Measurements from ENCODE around the gene PCDHGA9.
A peak's percentile ranks its signal among the peaks of the same experiment; 100 is the strongest.
"Not testable (repeated sequence)": the region's sequence is repeated elsewhere in the genome, so short reads cannot be mapped to it uniquely, and the experiment has no call there.

The PCDHGA9 gene

GRCh38 chr5:141415275-141415618 is 12.7 kb downstream of the PCDHGA9 start:
- H3K9me3 ChIP-seq (ENCODE audit: control insufficient read depth in 1 of 2, low read length in 2 of 2) = peaks cover 33 to 45% of the 10 kb centered on the region in 2 donors
- H3K4me1 ChIP-seq (ENCODE audit: control insufficient read depth in 1 of 2, insufficient read depth in 2 of 2, low read length in 2 of 2); H3K27ac ChIP-seq (ENCODE audit: low read depth, low read length); H3K36me3 ChIP-seq (ENCODE audit: control insufficient read depth in 1 of 2, insufficient read depth in 2 of 2, low read length in 2 of 2); H3K9ac ChIP-seq (ENCODE audit: low read depth in 1 of 2, low read length in 2 of 2); H3K27me3 ChIP-seq (ENCODE audit: control insufficient read depth in 1 of 2, insufficient read depth in 2 of 2, low read length in 2 of 2); H3K4me3 ChIP-seq (ENCODE audit: low read depth in 1 of 2, low read length in 2 of 2): not testable (repeated sequence)

GRCh38 chr5:141417494-141418172 is 15.1 kb downstream of the PCDHGA9 start, which contains the start of gene PCDHGB7:
Gene PCDHGB7, plus strand, starts transcription at chr5:141417677. Its CDS starts 183 bp downstream, at chr5:141417860.
- not testable (repeated sequence) for H3K9ac ChIP-seq (ENCODE audit: low read depth in 1 of 2, low read length in 2 of 2); H3K27me3 ChIP-seq (ENCODE audit: control insufficient read depth in 1 of 2, insufficient read depth in 2 of 2, low read length in 2 of 2); H3K27ac ChIP-seq (ENCODE audit: low read depth, low read length); H3K4me1 ChIP-seq (ENCODE audit: control insufficient read depth in 1 of 2, insufficient read depth in 2 of 2, low read length in 2 of 2); H3K36me3 ChIP-seq (ENCODE audit: control insufficient read depth in 1 of 2, insufficient read depth in 2 of 2, low read length in 2 of 2)
- H3K4me3 ChIP-seq (ENCODE audit: low read depth in 1 of 2, low read length in 2 of 2) = peak within 1 kb of the TSS; percentile 39 to 53
- H3K9me3 ChIP-seq (ENCODE audit: control insufficient read depth in 1 of 2, low read length in 2 of 2) = peaks cover 48 to 66% of the 10 kb centered on the region in 2 donors

- H3K9ac ChIP-seq (ENCODE audit: low read depth in 1 of 2, low read length in 2 of 2) = no peak overlapping the region
- peak overlapping the region in 1 of 2 donors; percentile 26 for H3K4me3 ChIP-seq (ENCODE audit: low read depth in 1 of 2, low read length in 2 of 2)
- H3K4me1 ChIP-seq (ENCODE audit: control insufficient read depth in 1 of 2, insufficient read depth in 2 of 2, low read length in 2 of 2) = no peaks in the 10 kb centered on the region
- no peak overlapping the region for H3K27ac ChIP-seq (ENCODE audit: low read depth, low read length)
- H3K27me3 ChIP-seq (ENCODE audit: control insufficient read depth in 1 of 2, insufficient read depth in 2 of 2, low read length in 2 of 2) = peaks cover 0 to 8% of the 10 kb centered on the region in 2 donors
- peaks cover 3 to 4% of the 10 kb centered on the region in 2 donors for H3K36me3 ChIP-seq (ENCODE audit: control insufficient read depth in 1 of 2, insufficient read depth in 2 of 2, low read length in 2 of 2)
- H3K9me3 ChIP-seq (ENCODE audit: control insufficient read depth in 1 of 2, low read length in 2 of 2) = peaks cover 55 to 80% of the 10 kb centered on the region in 2 donors
Observed at GRCh38 chr5:141419074-141419880, 16.7 kb downstream of the PCDHGA9 start.

- Histone ChIP-seq H3K9ac (ENCODE audit: low read depth in 1 of 2, low read length in 2 of 2) (no peak within 1 kb of the TSS), H3K4me1 (ENCODE audit: control insufficient read depth in 1 of 2, insufficient read depth in 2 of 2, low read length in 2 of 2) (no peaks in the 10 kb centered on the region), H3K27me3 (ENCODE audit: control insufficient read depth in 1 of 2, insufficient read depth in 2 of 2, low read length in 2 of 2) (peaks cover 0 to 8% of the 10 kb centered on the region in 2 donors), H3K9me3 (ENCODE audit: control insufficient read depth in 1 of 2, low read length in 2 of 2) (peaks cover 54 to 83% of the 10 kb centered on the region in 2 donors), H3K36me3 (ENCODE audit: control insufficient read depth in 1 of 2, insufficient read depth in 2 of 2, low read length in 2 of 2) (peaks cover 3 to 4% of the 10 kb centered on the region in 2 donors), H3K4me3 (ENCODE audit: low read depth in 1 of 2, low read length in 2 of 2) (peak within 1 kb of the TSS; percentile 53 to 59), H3K27ac (ENCODE audit: low read depth, low read length) (no peak within 1 kb of the TSS)
Observed at GRCh38 chr5:141420855-141421488, 18.4 kb downstream of the PCDHGA9 start, which contains the start of gene PCDHGA11. Gene PCDHGA11, plus strand, starts transcription at chr5:141421051. Its CDS starts 177 bp downstream, at chr5:141421228.

GRCh38 chr5:141421489-141421855 is 18.9 kb downstream of the PCDHGA9 start:
- Histone ChIP-seq H3K9me3 (ENCODE audit: control insufficient read depth in 1 of 2, low read length in 2 of 2) (peaks cover 57 to 86% of the 10 kb centered on the region in 2 donors), H3K9ac (ENCODE audit: low read depth in 1 of 2, low read length in 2 of 2) (no peak overlapping the region), H3K36me3 (ENCODE audit: control insufficient read depth in 1 of 2, insufficient read depth in 2 of 2, low read length in 2 of 2) (peaks cover 3 to 4% of the 10 kb centered on the region in 2 donors), H3K4me3 (ENCODE audit: low read depth in 1 of 2, low read length in 2 of 2) (peak overlapping the region; percentile 53 to 59), H3K4me1 (ENCODE audit: control insufficient read depth in 1 of 2, insufficient read depth in 2 of 2, low read length in 2 of 2) (no peaks in the 10 kb centered on the region), H3K27ac (ENCODE audit: low read depth, low read length) (no peak overlapping the region), H3K27me3 (ENCODE audit: control insufficient read depth in 1 of 2, insufficient read depth in 2 of 2, low read length in 2 of 2) (peaks cover 0 to 8% of the 10 kb centered on the region in 2 donors)

- Histone ChIP-seq H3K4me1 (ENCODE audit: control insufficient read depth in 1 of 2, insufficient read depth in 2 of 2, low read length in 2 of 2) (no peaks in the 10 kb centered on the region), H3K9me3 (ENCODE audit: control insufficient read depth in 1 of 2, low read length in 2 of 2) (peaks cover 65 to 96% of the 10 kb centered on the region in 2 donors), H3K9ac (ENCODE audit: low read depth in 1 of 2, low read length in 2 of 2) (no peak overlapping the region), H3K36me3 (ENCODE audit: control insufficient read depth in 1 of 2, insufficient read depth in 2 of 2, low read length in 2 of 2) (peaks cover 3 to 4% of the 10 kb centered on the region in 2 donors), H3K4me3 (ENCODE audit: low read depth in 1 of 2, low read length in 2 of 2) (no peak overlapping the region), H3K27me3 (ENCODE audit: control insufficient read depth in 1 of 2, insufficient read depth in 2 of 2, low read length in 2 of 2) (peaks cover 0 to 8% of the 10 kb centered on the region in 2 donors), H3K27ac (ENCODE audit: low read depth, low read length) (no peak overlapping the region)
Observed at GRCh38 chr5:141422742-141423291, 20.2 kb downstream of the PCDHGA9 start.

- Histone ChIP-seq H3K4me3 (ENCODE audit: low read depth in 1 of 2, low read length in 2 of 2) (no peak overlapping the region), H3K36me3 (ENCODE audit: control insufficient read depth in 1 of 2, insufficient read depth in 2 of 2, low read length in 2 of 2) (no peaks in the 10 kb centered on the region), H3K27me3 (ENCODE audit: control insufficient read depth in 1 of 2, insufficient read depth in 2 of 2, low read length in 2 of 2) (no peaks in the 10 kb centered on the region), H3K4me1 (ENCODE audit: control insufficient read depth in 1 of 2, insufficient read depth in 2 of 2, low read length in 2 of 2) (no peaks in the 10 kb centered on the region), H3K27ac (ENCODE audit: low read depth, low read length) (no peak overlapping the region), H3K9ac (ENCODE audit: low read depth in 1 of 2, low read length in 2 of 2) (no peak overlapping the region), H3K9me3 (ENCODE audit: control insufficient read depth in 1 of 2, low read length in 2 of 2) (peaks cover 56 to 73% of the 10 kb centered on the region in 2 donors)
Observed at GRCh38 chr5:141427783-141428426, 25.3 kb downstream of the PCDHGA9 start.

- H3K36me3 ChIP-seq (ENCODE audit: control insufficient read depth in 1 of 2, insufficient read depth in 2 of 2, low read length in 2 of 2) = no peaks in the 10 kb centered on the region
- H3K9ac ChIP-seq (ENCODE audit: low read depth in 1 of 2, low read length in 2 of 2) = no peak within 1 kb of the TSS
- no peaks in the 10 kb centered on the region for H3K4me1 ChIP-seq (ENCODE audit: control insufficient read depth in 1 of 2, insufficient read depth in 2 of 2, low read length in 2 of 2)
- H3K27ac ChIP-seq (ENCODE audit: low read depth, low read length) = no peak within 1 kb of the TSS
- peaks cover 51 to 55% of the 10 kb centered on the region in 2 donors for H3K9me3 ChIP-seq (ENCODE audit: control insufficient read depth in 1 of 2, low read length in 2 of 2)
- no peaks in the 10 kb centered on the region for H3K27me3 ChIP-seq (ENCODE audit: control insufficient read depth in 1 of 2, insufficient read depth in 2 of 2, low read length in 2 of 2)
- peak within 1 kb of the TSS; percentile 32 to 35 for H3K4me3 ChIP-seq (ENCODE audit: low read depth in 1 of 2, low read length in 2 of 2)
Observed at GRCh38 chr5:141430332-141431113, 27.9 kb downstream of the PCDHGA9 start, which contains the start of gene PCDHGA12. Gene PCDHGA12, plus strand, starts transcription at chr5:141430507. Its CDS starts 253 bp downstream, at chr5:141430760.

- H3K4me3 ChIP-seq (ENCODE audit: low read depth in 1 of 2, low read length in 2 of 2) = peak overlapping the region in 1 of 2 donors; percentile 32
- no peak overlapping the region for H3K9ac ChIP-seq (ENCODE audit: low read depth in 1 of 2, low read length in 2 of 2)
Observed at GRCh38 chr5:141431286-141431685, 28.7 kb downstream of the PCDHGA9 start.

More at GRCh38 chr5:141431286-141431685, 28.7 kb downstream of the PCDHGA9 start:
- no peaks in the 10 kb centered on the region for H3K27me3 ChIP-seq (ENCODE audit: control insufficient read depth in 1 of 2, insufficient read depth in 2 of 2, low read length in 2 of 2)
- no peaks in the 10 kb centered on the region for H3K36me3 ChIP-seq (ENCODE audit: control insufficient read depth in 1 of 2, insufficient read depth in 2 of 2, low read length in 2 of 2)
- no peak overlapping the region for H3K27ac ChIP-seq (ENCODE audit: low read depth, low read length)
- no peaks in the 10 kb centered on the region for H3K4me1 ChIP-seq (ENCODE audit: control insufficient read depth in 1 of 2, insufficient read depth in 2 of 2, low read length in 2 of 2)
- peaks cover 43 to 49% of the 10 kb centered on the region in 2 donors for H3K9me3 ChIP-seq (ENCODE audit: control insufficient read depth in 1 of 2, low read length in 2 of 2)
